SK-N-SH treated with all-trans-retinoic acid at 6 μM for 48 hours (cell line): ENCODE measurements around the gene CFHR4.
"Not testable (repeated sequence)": the region's sequence is repeated elsewhere in the genome, so short reads cannot be mapped to it uniquely, and the experiment has no call there.

Experiments used
- ATAC-seq: fragments of 200-7000 bp; cut with Tn5 transposase; 3 replicates; pipeline ENCODE4 v1.9.1; 2020; ENCODE audit warnings: mild to moderate bottlenecking, moderate library complexity
- ARNTL ChIP-seq: fragments of 450-650 bp; formaldehyde crosslinking; IDR thresholded peaks from 2 replicates; pipeline ENCODE4 v1.5.0; 2020; ENCODE audit warnings: low read depth, mild to moderate bottlenecking, moderate library complexity, borderline replicate concordance
- CSRNP3 ChIP-seq: fragments of 250-450 bp; sonication (Bioruptor Pico); IDR thresholded peaks from 2 replicates; pipeline ENCODE4 v1.5.1; 2021; ENCODE audit warnings: mild to moderate bottlenecking, moderate library complexity
- ESRRG ChIP-seq: fragments of 250-450 bp; sonication (Bioruptor Pico); IDR thresholded peaks from 2 replicates; pipeline ENCODE4 v1.6.1; 2021; ENCODE audit warnings: mild to moderate bottlenecking
- GLIS3 ChIP-seq: fragments of 250-450 bp; sonication (Bioruptor Pico); IDR thresholded peaks from 2 replicates; pipeline ENCODE4 v1.5.0; 2020; ENCODE audit warnings: mild to moderate bottlenecking, moderate library complexity
- ISL1 ChIP-seq: fragments of 250-450 bp; sonication (Bioruptor Pico); IDR thresholded peaks from 2 replicates; pipeline ENCODE4 v2.1.2; 2022; ENCODE audit warnings: mild to moderate bottlenecking, moderate library complexity
- PPARA ChIP-seq: fragments of 250-450 bp; sonication (Bioruptor Pico); IDR thresholded peaks from 2 replicates; pipeline ENCODE4 v1.5.0; 2020; ENCODE audit warnings: mild to moderate bottlenecking, borderline replicate concordance
- SNAI2 ChIP-seq: fragments of 250-450 bp; sonication (Bioruptor Pico); IDR thresholded peaks from 2 replicates; pipeline ENCODE4 v1.5.0; 2020; ENCODE audit warnings: mild to moderate bottlenecking, moderate library complexity
- TCF4 ChIP-seq: fragments of 250-450 bp; sonication (Bioruptor Pico); IDR thresholded peaks from 2 replicates; pipeline ENCODE4 v1.8.0; 2021; ENCODE audit warnings: mild to moderate bottlenecking, moderate library complexity, borderline replicate concordance
- TOX ChIP-seq: fragments of 250-450 bp; sonication (Bioruptor Pico); IDR thresholded peaks from 2 replicates; pipeline ENCODE4 v1.8.0; 2021; ENCODE audit warnings: mild to moderate bottlenecking, moderate library complexity, borderline replicate concordance
- ZC3H10 ChIP-seq: fragments of 250-450 bp; sonication (Bioruptor Pico); IDR thresholded peaks from 2 replicates; pipeline ENCODE4 v1.5.1; 2021; ENCODE audit warnings: mild to moderate bottlenecking, moderate library complexity
- ZFP3 ChIP-seq: fragments of 250-450 bp; sonication (Bioruptor Pico); IDR thresholded peaks from 2 replicates; pipeline ENCODE4 v1.5.0; 2020; ENCODE audit warnings: mild to moderate bottlenecking, moderate library complexity
- ZFP30 ChIP-seq: fragments of 450-650 bp; formaldehyde crosslinking; IDR thresholded peaks from 2 replicates; pipeline ENCODE4 v1.5.0; 2022; ENCODE audit warnings: mild to moderate bottlenecking, moderate library complexity
- ZNF70 ChIP-seq: fragments of 450-650 bp; formaldehyde crosslinking; IDR thresholded peaks from 2 replicates; pipeline ENCODE4 v1.5.0; 2020; ENCODE audit warnings: mild to moderate bottlenecking, moderate library complexity
- ZNF8 ChIP-seq: fragments of 450-650 bp; formaldehyde crosslinking; IDR thresholded peaks from 2 replicates; pipeline ENCODE4 v1.5.0; 2020; ENCODE audit warnings: mild to moderate bottlenecking, moderate library complexity
- TF ChIP-seq, protein P1 (sequence below): fragments of 250-450 bp; sonication (Bioruptor Pico); IDR thresholded peaks from 2 replicates; pipeline ENCODE4 v1.8.0; 2020; ENCODE audit warnings: mild to moderate bottlenecking, moderate library complexity, borderline replicate concordance
- TF ChIP-seq, protein P2 (sequence below): fragments of 250-450 bp; sonication (Bioruptor Pico); IDR thresholded peaks from 2 replicates; pipeline ENCODE4 v1.8.0; 2021; ENCODE audit warnings: low read depth, mild to moderate bottlenecking, moderate library complexity, borderline replicate concordance

The CFHR4 gene

DNA sequence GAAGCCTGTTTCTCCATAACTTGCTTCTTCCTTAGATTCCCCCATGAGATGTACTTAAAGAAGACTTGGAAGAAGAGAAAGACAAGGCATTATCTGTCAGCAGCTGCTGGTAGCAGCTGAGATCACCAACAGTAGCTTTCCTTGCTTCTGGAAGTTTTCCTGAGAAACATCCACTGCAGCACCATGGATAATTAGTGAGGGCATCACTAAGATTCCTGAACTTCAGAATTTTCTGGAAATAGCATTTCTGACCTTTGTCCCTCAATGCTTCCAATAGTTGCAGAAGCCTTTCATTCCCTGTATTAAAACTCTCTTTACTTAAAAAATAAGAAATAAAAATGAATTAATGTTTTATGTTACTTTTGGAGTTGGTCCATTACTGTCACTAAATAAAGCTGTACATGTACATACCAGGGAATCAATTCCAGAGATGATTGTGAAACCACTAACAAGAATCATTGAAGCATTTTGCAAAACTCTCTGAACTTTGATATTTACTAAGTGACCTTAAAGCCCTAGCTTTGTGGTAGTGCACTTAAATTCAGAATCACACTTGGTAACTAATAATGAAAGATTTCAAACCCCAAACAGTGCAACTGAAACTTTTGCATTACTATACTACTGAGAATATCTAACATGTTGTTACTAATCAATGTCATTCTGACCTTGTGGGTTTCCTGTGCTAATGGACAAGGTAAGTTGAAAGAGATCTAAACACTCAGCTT lies at the start of gene CFHR4:
Gene CFHR4, plus strand, starts transcription at position 538 of the 725 bp plus-strand sequence. Its CDS starts 99 bp downstream, at position 637.
- no peak for ATAC-seq
- TF ChIP-seq ZNF8 (CRISPR knock-in tag), result no peak
- TF ChIP-seq, protein P1, sequence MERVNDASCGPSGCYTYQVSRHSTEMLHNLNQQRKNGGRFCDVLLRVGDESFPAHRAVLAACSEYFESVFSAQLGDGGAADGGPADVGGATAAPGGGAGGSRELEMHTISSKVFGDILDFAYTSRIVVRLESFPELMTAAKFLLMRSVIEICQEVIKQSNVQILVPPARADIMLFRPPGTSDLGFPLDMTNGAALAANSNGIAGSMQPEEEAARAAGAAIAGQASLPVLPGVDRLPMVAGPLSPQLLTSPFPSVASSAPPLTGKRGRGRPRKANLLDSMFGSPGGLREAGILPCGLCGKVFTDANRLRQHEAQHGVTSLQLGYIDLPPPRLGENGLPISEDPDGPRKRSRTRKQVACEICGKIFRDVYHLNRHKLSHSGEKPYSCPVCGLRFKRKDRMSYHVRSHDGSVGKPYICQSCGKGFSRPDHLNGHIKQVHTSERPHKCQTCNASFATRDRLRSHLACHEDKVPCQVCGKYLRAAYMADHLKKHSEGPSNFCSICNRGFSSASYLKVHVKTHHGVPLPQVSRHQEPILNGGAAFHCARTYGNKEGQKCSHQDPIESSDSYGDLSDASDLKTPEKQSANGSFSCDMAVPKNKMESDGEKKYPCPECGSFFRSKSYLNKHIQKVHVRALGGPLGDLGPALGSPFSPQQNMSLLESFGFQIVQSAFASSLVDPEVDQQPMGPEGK, result no peak
- TF ChIP-seq ZFP3, result no peak
- no peak for TF ChIP-seq ESRRG (CRISPR knock-in tag)
- TF ChIP-seq ZFP30, result no peak
- TF ChIP-seq CSRNP3 (CRISPR knock-in tag), result no peak
- TF ChIP-seq, all 23 proteins: peak for 0

DNA sequence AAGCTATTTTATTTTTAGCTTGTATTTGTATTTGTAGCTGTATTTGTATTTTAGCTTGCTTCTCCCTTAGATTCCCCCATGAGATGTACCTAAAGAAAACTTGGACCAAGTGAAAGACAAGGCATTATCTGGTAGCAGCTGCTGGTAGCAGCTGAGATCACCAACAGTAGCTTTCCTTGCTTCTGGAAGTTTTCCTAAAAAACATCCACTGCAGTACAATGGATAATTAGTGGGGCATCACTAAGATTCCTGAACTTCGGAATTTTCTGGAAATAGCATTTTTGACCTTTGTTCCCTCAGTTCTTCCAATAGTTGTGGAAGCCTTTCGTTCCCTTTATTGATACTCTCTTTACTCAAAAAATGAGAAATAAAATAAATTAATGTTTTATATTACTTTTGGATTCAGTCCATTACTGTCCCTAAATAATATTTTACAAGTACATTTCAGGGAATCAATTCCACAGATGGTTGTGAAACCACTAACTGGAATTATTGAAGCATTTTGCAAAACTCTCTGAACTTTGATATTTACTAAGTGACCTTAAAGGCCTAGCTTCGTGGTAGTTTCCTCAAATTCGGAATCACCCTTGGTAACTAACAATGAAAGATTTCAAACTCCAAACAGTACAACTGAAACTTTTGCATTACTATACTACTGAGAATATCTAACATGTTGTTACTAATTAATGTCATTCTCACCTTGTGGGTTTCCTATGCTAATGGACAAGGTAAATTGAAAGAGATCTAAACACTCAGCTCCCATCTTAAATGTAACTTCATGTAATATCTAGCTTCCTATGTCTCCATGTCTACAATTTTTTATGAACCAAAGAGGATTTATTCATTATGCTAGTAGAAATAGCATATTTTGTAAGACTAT lies 38.0 kb upstream of the CFHR4 start:
- not testable (repeated sequence) for ATAC-seq

- TF ChIP-seq GLIS3 (CRISPR knock-in tag) (no peak), ZNF8 (CRISPR knock-in tag) (no peak), SNAI2 (CRISPR knock-in tag) (no peak), ISL1 (CRISPR knock-in tag) (no peak), TOX (CRISPR knock-in tag) (no peak), PPARA (CRISPR knock-in tag) (no peak)
- TF ChIP-seq, protein P2, sequence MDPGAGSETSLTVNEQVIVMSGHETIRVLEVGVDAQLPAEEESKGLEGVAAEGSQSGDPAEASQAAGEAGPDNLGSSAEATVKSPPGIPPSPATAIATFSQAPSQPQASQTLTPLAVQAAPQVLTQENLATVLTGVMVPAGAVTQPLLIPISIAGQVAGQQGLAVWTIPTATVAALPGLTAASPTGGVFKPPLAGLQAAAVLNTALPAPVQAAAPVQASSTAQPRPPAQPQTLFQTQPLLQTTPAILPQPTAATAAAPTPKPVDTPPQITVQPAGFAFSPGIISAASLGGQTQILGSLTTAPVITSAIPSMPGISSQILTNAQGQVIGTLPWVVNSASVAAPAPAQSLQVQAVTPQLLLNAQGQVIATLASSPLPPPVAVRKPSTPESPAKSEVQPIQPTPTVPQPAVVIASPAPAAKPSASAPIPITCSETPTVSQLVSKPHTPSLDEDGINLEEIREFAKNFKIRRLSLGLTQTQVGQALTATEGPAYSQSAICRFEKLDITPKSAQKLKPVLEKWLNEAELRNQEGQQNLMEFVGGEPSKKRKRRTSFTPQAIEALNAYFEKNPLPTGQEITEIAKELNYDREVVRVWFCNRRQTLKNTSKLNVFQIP, result no peak
- no peak for ATAC-seq
Observed at GRCh38 chr1:196856053-196856452, 31.8 kb upstream of the CFHR4 start.

DNA sequence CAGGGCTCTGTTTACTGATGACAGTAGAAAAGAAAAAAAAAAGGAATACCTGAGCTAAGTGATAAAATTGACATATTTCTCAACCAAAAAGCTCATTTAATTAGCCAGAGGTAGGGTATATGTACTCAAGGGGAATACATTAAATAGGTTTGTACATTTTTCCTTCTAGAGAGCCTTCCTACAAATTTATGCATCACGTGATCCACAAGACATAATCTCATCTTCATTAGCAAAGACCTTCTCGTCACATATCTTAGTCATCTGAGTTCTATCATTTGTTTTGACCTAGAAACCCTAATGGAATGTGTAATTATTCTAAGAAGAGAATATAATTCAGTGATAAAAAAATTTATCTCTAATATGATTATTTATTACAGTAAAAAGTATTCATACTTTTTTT lies 30.7 kb upstream of the CFHR4 start:
- TF ChIP-seq CSRNP3 (CRISPR knock-in tag) (no peak), ARNTL (CRISPR knock-in tag) (no peak), ZFP30 (no peak), ZNF70 (CRISPR knock-in tag) (no peak), ZFP3 (no peak), ZC3H10 (CRISPR knock-in tag) (no peak), TCF4 (CRISPR knock-in tag) (no peak), GLIS3 (CRISPR knock-in tag) (no peak), TOX (CRISPR knock-in tag) (no peak), ISL1 (CRISPR knock-in tag) (no peak), ZNF8 (CRISPR knock-in tag) (no peak)
- TF ChIP-seq, protein P1, result no peak
- TF ChIP-seq, all 23 proteins: peak for 0
- ATAC-seq, result no peak
